Right ventricle myocardium inferior (tissue), 1 donor: ENCODE measurements around the gene DHFR2. TPM values are rescaled to one million over a fixed set of nuclear protein-coding genes. Genes with fewer than 3 reads are reported as not detected.

Source experiments
- ATAC-seq: fragments of 200-7000 bp; cut with Tn5 transposase; one replicate; pipeline ENCODE4 v1.9.1; 2020; ENCODE audit warnings: mild to moderate bottlenecking, moderate library complexity
- DNase-seq: peaks from one replicate; pipeline ENCODE4 v3.0.0; 2021; ENCODE audit errors: missing footprints
- intact Hi-C: fragments of 100-400 bp; cut with DNase I; formaldehyde crosslinking; loops from one replicate; pipeline ENCODE4 v1.11.0; 2022
- total RNA-seq: library from RNA; stranded (reverse); fragmentation: NEBNext Ultra II Directional; extraction: Animal tissue kit (Norgen Biotek cat#: 25700); gene quantifications from one replicate; pipeline ENCODE4 v1.2.1, GENCODE V29; 2021
- donor health status: DM: no; HTN: yes; CAD: no; lungs with severe emphysema.

DHFR2 gene
- total RNA-seq, 1 donor from 2014 or later = 2.7 TPM

GRCh38 chr3:94015025-94015424 is 47.7 kb downstream of the DHFR2 start:
- ATAC-seq (no peak), DNase-seq (no peak)
- intact Hi-C loops = no loop called here

DNA sequence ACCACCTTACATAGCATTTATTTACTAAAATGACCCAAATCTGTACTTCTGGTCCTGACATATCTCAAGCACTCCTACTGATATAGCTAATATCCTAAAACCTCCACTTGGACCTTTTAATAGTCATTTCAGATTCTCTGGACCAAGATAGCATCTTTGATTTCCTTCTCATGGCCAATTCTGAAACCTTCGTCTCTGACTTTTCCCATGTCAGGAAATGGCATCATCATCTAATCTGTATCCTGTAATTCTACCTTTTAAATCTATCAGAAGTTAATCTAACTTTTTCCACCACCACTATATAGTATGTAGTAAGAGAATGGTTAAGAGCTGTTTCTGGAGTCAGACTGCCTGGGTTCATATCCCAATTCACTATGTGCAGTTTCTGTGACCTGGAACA is 50.5 kb downstream of the DHFR2 start:
- DNase-seq = no peak
- intact Hi-C loops = no loop called here
- no peak for ATAC-seq

- intact Hi-C loops = no loop called here
- ATAC-seq (no peak), DNase-seq (no peak)
These were observed 51.4 kb downstream of the DHFR2 start for GRCh38 chr3:94011233-94011711.

GRCh38 chr3:94009608-94010007 is 53.1 kb downstream of the DHFR2 start:
- intact Hi-C loops = no loop called here
- ATAC-seq = no peak
- DNase-seq = no peak

DNA sequence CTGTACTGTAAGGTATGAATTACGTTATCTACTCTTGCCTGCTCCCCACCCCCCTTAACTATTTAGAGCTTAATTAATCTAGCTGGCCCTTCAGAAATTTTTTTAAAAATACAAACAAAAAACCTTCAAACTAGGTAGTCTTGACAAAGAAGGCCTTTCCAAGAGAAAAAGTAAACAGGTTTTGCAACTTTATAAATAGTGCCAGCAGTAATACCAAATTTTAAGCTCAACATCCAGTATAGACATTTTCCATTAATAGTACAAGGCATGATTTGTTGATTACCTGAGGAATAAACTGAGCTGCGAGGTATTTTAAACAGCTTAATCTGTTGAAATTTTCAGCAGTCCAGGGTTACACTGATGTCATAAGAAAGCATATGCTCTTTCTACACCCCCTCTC is 54.5 kb downstream of the DHFR2 start:
- no peak for ATAC-seq
- DNase-seq = no peak
- intact Hi-C loops = no loop called here

Other genes starting within 250 kb of the DHFR2 start
- gene PROS1, start 89.0 kb downstream of the DHFR2 start, total RNA-seq = 23.1 TPM
- 3.4 TPM for gene ARL13B, start 82.8 kb downstream of the DHFR2 start, total RNA-seq
- not detected for gene STX19, start 34.3 kb downstream of the DHFR2 start, total RNA-seq
- 4.8 TPM for gene NSUN3, start 145 bp upstream of the DHFR2 start, total RNA-seq